GM12875 (cell line): ENCODE measurements around the gene KIFC3.
"Not testable (repeated sequence)": the region's sequence is repeated elsewhere in the genome, so short reads cannot be mapped to it uniquely, and the experiment has no call there.

Source experiments
- H3K4me3 ChIP-seq: one replicate; pipeline ENCODE4 v1.5.1; 2011; ENCODE audit warnings: low read depth, low read length, control low read depth
- TF ChIP-seq, protein P1 (sequence below): IDR thresholded peaks from 2 replicates; pipeline ENCODE4 v1.5.1; 2011; ENCODE audit warnings: low read depth, mild to moderate bottlenecking, control low read depth, inconsistent platforms, low read length, moderate library complexity, borderline replicate concordance; ENCODE audit not compliant: insufficient read depth

The KIFC3 gene

DNA sequence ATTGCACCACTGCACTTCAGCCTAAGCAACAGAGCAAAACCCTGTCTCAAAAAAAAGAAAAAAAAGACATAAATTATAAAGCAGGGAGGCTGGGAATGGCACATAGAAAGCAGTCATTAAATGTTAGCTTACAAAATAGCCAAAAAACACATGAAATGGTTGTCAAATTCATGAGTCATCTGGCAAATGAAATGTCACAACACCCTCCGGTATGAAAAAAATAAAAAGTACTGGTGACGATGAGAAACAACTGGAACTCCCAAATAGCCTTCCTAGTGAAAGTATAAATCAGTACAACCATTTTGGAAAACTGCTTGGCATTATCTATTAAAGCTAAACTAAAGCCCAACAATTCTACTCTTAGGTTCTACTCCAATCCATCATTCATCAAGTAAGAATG, 70.3 kb downstream of the KIFC3 start:
- TF ChIP-seq, protein P1, sequence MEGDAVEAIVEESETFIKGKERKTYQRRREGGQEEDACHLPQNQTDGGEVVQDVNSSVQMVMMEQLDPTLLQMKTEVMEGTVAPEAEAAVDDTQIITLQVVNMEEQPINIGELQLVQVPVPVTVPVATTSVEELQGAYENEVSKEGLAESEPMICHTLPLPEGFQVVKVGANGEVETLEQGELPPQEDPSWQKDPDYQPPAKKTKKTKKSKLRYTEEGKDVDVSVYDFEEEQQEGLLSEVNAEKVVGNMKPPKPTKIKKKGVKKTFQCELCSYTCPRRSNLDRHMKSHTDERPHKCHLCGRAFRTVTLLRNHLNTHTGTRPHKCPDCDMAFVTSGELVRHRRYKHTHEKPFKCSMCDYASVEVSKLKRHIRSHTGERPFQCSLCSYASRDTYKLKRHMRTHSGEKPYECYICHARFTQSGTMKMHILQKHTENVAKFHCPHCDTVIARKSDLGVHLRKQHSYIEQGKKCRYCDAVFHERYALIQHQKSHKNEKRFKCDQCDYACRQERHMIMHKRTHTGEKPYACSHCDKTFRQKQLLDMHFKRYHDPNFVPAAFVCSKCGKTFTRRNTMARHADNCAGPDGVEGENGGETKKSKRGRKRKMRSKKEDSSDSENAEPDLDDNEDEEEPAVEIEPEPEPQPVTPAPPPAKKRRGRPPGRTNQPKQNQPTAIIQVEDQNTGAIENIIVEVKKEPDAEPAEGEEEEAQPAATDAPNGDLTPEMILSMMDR = no peak
- H3K4me3 ChIP-seq = no peak overlapping the region

DNA sequence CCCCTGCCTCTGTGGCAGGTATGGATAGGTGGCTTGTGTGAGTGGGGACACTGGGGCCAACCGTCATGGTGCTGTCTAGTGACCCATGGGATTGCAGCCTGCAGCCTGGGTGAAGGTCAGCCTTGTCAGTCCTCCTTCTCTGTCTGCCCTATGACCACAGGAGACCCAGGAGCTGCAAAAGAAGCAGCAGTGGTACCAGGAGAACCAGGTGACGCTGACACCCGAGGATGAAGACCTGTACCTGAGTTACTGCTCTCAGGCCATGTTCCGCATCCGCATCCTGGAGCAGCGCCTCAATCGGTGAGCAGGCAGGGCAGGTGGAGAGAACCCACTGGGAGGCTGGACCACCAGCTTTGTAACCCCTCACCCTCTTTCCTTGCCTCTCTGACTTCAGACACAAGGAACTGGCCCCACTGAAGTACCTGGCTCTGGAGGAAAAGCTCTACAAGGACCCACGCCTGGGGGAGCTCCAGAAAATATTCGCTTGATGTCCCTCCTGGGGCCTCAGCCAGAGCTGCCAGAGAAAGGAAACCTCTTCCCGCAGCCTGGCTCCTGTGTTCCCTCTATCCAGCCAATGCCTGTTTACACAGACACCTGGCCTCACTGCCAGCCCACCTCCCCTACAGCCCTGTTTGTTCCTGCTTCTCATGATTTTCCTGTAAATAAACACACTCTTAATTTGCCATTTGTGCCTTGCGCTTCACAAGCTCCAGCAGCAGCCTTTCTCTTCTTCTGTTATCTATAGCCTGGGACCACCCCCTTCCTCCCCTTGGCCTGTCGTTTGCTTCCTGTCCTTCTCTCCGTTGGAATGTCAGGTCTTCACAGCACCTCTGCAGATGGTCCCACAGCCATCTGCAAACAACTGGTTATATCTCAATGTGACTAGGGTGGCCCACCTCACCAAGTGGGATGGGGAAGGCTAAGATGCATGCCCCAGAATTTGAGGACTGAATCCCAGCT, 71.2 kb downstream of the KIFC3 start:
- TF ChIP-seq, protein P1 = no peak
- no peak overlapping the region for H3K4me3 ChIP-seq

DNA sequence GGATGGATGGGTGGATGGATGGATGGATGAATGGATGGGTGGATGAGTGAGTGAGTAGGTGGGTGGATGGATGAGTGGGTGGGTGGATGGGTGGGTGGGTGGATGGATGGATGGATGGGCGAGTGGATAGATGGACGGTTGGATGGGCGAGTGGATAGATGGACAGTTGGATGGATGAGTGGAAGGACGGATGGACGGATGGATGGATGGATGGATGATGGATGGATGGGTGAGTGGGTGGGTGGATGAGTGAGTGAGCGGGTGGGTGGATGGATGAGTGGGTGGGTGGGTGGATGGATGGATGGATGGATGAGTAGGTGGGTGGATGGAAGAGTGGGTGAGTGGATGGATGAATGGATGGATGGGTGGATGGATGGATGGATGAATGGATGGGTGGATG, 72.4 kb downstream of the KIFC3 start:
- H3K4me3 ChIP-seq = not testable (repeated sequence)

DNA sequence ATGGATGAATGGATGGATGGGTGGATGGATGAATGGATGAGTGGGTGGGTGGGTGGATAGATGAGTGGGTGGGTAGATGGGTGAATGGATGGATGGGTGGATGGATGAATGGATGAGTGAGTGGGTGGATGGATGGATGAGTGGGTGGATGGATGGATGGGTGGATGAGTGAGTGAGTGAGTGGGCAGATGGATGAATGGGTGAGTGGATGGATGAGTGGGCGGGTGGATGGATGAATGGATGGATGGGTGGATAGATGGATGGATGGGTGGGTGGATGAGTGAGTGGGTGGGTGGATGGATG, 73.2 kb downstream of the KIFC3 start:
- TF ChIP-seq, protein P1 = no peak
- no peak overlapping the region for H3K4me3 ChIP-seq

DNA sequence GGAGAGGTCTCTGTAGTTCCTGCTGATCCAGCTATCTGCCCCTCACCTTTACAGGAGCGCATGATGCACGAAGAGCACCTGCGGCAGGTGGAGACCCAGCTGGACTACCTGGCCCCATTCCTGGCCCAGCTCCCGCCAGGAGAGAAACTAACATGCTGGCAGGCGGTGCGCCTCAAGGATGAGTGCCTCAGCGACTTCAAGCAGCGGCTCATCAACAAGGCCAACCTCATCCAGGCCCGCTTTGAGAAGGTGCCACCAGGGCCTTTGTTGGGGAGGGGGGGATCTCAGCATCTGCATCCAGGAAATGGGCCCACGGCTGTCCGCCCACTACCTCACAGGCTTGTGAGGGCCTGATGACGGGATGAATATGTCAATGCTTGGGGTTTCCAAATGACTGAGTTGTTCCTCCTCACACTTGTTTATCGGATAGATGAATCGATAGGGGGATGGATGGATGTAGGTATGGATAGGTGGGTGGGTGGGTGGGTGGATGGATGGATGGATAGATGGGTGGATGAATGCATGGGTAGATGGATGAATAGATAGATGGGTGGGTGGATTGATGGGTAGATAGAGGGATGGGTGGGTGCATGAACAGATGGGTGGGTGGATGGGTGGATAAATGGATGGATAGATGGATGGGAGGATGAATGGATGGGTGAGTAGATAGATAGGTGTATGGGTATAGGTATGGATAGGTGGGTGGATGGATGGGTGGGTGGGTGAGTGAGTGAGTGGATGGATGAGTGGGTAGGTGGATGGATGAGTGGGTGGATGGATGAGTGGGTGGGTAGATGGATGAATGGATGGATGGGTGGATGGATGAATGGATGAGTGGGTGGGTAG, 73.7 kb downstream of the KIFC3 start:
- H3K4me3 ChIP-seq = no peak overlapping the region
- TF ChIP-seq, protein P1 = no peak

DNA sequence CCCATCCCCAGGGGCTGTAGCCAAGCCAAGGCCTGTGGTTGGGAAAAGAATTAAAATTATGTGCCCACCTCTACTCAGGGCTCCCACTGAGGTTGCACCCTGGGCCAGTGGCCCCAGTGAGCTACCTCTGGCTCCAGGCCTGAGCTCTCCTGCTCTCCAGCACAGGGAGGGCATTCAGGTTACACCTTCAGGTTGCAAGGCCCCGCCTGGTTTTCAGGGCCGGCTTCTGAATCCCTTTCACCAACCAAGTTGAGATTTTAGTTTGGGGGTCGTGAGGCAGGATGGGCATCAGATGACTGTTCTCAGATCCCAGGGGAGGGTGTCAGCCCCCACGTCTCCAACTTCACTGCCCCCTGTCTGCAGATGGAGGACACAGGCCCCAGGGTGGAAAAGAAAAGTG, 74.7 kb downstream of the KIFC3 start:
- TF ChIP-seq, protein P1 = no peak
- H3K4me3 ChIP-seq = no peak overlapping the region

DNA sequence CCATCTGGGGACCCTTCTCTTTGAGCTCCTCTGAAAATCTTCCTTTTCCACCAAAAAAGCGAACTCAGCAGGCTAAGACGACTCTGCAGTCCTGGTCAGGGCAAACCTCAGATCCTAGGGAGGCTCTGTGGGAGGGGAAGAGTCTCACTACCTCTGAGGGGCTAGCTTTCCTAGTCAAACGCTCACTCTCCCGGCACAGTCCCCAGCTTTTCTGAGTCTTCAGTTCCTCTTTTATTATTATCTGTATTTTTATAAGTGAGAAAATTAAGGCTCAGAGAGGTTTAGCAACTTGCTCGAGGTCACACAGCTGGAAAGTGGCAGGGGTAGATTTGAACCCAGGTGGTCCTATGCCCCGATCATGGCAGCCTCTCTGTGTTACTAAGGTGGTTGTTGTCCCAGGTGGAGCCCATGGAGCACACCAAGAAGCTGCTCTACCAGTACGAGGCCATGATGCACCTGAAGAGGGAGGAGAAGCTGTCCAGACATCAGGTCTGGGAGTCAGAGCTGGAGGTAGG, 75.8 kb downstream of the KIFC3 start:
- TF ChIP-seq, protein P1 = no peak
- no peak overlapping the region for H3K4me3 ChIP-seq
